HepG2 (cell line): ENCODE results near the gene SLC22A23. TPM values are rescaled to one million over a fixed set of nuclear protein-coding genes. Genes with fewer than 3 reads are reported as not detected.

Experiments
- BORCS8-MEF2B ChIP-seq: sonication (generic); formaldehyde crosslinking; IDR thresholded peaks from 2 replicates; pipeline ENCODE4 v1.8.0; 2022; ENCODE audit warnings: mild to moderate bottlenecking, missing genetic modification reagents
- CEBPB ChIP-seq: IDR thresholded peaks from 2 replicates; pipeline ENCODE4 v1.6.1; 2011; ENCODE audit warnings: low read depth, low read length, improper control_type of control experiment, borderline replicate concordance
- CENPT ChIP-seq: sonication (generic); formaldehyde crosslinking; IDR thresholded peaks from 2 replicates; pipeline ENCODE4 v1.8.0; 2022; ENCODE audit warnings: low read depth, mild to moderate bottlenecking, moderate library complexity, missing genetic modification reagents
- DNMT1 ChIP-seq: sonication (generic); formaldehyde crosslinking; IDR thresholded peaks from 2 replicates; pipeline ENCODE4 v1.5.1; 2020; ENCODE audit warnings: mild to moderate bottlenecking, missing genetic modification reagents
- HOXA3 ChIP-seq: sonication (generic); formaldehyde crosslinking; IDR thresholded peaks from 2 replicates; pipeline ENCODE4 v1.5.0; 2020; ENCODE audit warnings: missing genetic modification reagents
- MED1 ChIP-seq: sonication (generic); formaldehyde crosslinking; IDR thresholded peaks from 2 replicates; pipeline ENCODE4 v1.4.0; 2020; ENCODE audit warnings: missing genetic modification reagents
- NFE2L1 ChIP-seq: sonication (generic); formaldehyde crosslinking; IDR thresholded peaks from 2 replicates; pipeline ENCODE4 v1.4.0; 2020; ENCODE audit warnings: missing genetic modification reagents, mild to moderate bottlenecking, borderline replicate concordance
- NFE2L2 ChIP-seq: fragments of 150-350 bp; IDR thresholded peaks from 2 replicates; pipeline ENCODE4 v1.6.1; 2014; ENCODE audit warnings: low read length
- NFKBIZ ChIP-seq: IDR thresholded peaks from 2 replicates; pipeline ENCODE4 v1.6.1; 2018; ENCODE audit warnings: missing genetic modification reagents, missing compliant biosample characterization
- NR1H2 ChIP-seq: sonication (generic); formaldehyde crosslinking; IDR thresholded peaks from 2 replicates; pipeline ENCODE4 v1.8.1; 2022; ENCODE audit warnings: low read depth, missing genetic modification reagents, borderline replicate concordance
- SALL1 ChIP-seq: sonication (generic); formaldehyde crosslinking; IDR thresholded peaks from 2 replicates; pipeline ENCODE4 v1.8.0; 2022; ENCODE audit warnings: mild to moderate bottlenecking, missing genetic modification reagents
- SOX5 ChIP-seq: IDR thresholded peaks from 2 replicates; pipeline ENCODE4 v1.6.1; 2016; ENCODE audit warnings: borderline replicate concordance
- SRSF1 ChIP-seq: fragments of 200-400 bp; formaldehyde crosslinking; optimal IDR thresholded peaks from 2 replicates; pipeline ENCODE3; 2017; ENCODE audit warnings: mild to moderate bottlenecking, low read depth, low read length, moderate library complexity
- TCF7 ChIP-seq: sonication (generic); IDR thresholded peaks from 2 replicates; pipeline ENCODE4 v1.6.1; 2016; ENCODE audit warnings: antibody characterized with exemption, low read depth
- TGIF2 ChIP-seq: IDR thresholded peaks from 2 replicates; pipeline ENCODE4 v1.6.1; 2016; ENCODE audit warnings: control low read depth, missing compliant biosample characterization
- ZFP36L2 ChIP-seq: sonication (generic); formaldehyde crosslinking; IDR thresholded peaks from 2 replicates; pipeline ENCODE4 v1.4.0; 2020; ENCODE audit warnings: missing genetic modification reagents
- ZNF101 ChIP-seq: sonication (generic); formaldehyde crosslinking; IDR thresholded peaks from 2 replicates; pipeline ENCODE4 v1.4.0; 2020; ENCODE audit warnings: mild to moderate bottlenecking, low read depth, missing genetic modification reagents, borderline replicate concordance
- ZNF3 ChIP-seq: IDR thresholded peaks from 2 replicates; pipeline ENCODE4 v1.7.0; 2017; ENCODE audit warnings: inconsistent platforms
- ZNF768 ChIP-seq: sonication (generic); formaldehyde crosslinking; IDR thresholded peaks from 2 replicates; pipeline ENCODE4 v1.4.0; 2020; ENCODE audit warnings: missing genetic modification reagents
- polyA plus RNA-seq, 8 experiments: library from polyadenylated mRNA; depleted of rRNA in 3 of 8; stranded (reverse) in 7 of 8; unstranded in 1 of 8; fragments of >200 nt; fragmentation: Illumina TruSeq in 4 of 8; extraction: Trizol in 4 of 8; gene quantifications; 2 replicates each; pipeline versions ENCODE4 v1.2.1 to v1.2.3, GENCODE V29; 2011 to 2016; ENCODE audit warnings: low read depth in 4 of 8, missing spikeins in 1 of 8, mixed read lengths in 1 of 8; ENCODE audit not compliant: insufficient read depth in 1 of 8
- total RNA-seq, 5 experiments: library from RNA; depleted of rRNA; stranded (reverse); fragments of >200 nt; fragmentation: Illumina TruSeq; extraction: Trizol; gene quantifications; 2 replicates each; pipeline ENCODE4 v1.2.3, GENCODE V29; 2016; ENCODE audit warnings: low read depth in 1 of 5
- TF ChIP-seq, protein P1 (sequence below): sonication (generic); formaldehyde crosslinking; IDR thresholded peaks from 2 replicates; pipeline ENCODE4 v1.4.0; 2020; ENCODE audit warnings: mild to moderate bottlenecking, missing genetic modification reagents
- TF ChIP-seq, protein P2 (sequence below): sonication (generic); formaldehyde crosslinking; IDR thresholded peaks from 2 replicates; pipeline ENCODE4 v1.4.0; 2020; ENCODE audit warnings: mild to moderate bottlenecking, missing genetic modification reagents
- TF ChIP-seq, protein P3 (sequence below): sonication (generic); formaldehyde crosslinking; conservative IDR thresholded peaks from 2 replicates; pipeline ENCODE4 v1.4.0; 2020; ENCODE audit warnings: missing genetic modification reagents

Gene SLC22A23
- total and polyA plus RNA-seq, 2 of the 13 experiments (the other 11 are each of a cell fraction or from before 2014, with no cell fraction given) = 11.8 to 17.5 TPM

DNA sequence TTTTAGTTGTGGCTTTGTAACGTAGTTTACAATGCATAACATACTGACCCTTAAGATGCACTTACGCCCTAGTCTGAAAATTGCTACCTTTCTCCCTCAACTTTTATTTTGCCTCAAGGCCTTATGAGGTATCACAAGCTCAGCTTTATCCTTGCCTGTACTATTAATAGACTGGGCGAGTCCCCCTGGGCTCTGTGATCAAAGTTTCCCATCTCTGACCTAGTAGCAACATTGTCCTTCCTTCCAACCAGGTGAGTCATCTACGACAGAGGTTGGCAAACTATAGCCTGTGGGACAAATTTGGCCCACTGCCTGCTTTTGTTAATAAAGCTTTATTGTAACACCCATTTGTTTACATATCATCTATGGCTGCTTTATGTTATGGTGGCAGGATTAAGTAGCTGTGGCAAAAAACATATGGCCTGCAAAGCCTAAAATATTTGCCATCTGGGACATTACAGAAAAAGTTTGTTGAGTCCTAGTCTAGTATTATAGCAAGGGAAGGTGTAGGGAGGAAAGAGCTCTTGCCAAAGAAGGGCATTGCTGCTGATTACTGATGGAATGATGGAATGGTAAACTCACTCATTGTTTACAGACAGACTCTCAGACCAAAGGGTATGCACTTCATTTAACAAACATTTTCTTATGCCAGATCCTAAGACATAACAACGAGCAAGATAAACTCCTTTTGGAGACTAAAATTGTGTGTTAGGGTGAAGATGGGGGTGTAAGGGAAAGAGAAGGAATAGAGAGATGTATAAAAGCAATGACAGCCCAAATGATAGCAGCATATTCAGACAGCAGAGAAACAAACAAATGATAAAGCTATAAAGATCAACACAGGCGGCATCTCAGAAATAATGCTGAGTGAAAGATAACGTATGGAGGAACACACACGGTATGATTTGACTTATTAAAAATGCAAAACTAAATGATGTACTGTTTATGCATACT, 74.2 kb downstream of the SLC22A23 start (continued):
- TF ChIP-seq, protein P1, sequence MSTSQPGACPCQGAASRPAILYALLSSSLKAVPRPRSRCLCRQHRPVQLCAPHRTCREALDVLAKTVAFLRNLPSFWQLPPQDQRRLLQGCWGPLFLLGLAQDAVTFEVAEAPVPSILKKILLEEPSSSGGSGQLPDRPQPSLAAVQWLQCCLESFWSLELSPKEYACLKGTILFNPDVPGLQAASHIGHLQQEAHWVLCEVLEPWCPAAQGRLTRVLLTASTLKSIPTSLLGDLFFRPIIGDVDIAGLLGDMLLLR = no peak
- TF ChIP-seq MED1 (peak; percentile 92), SRSF1 (no peak), CENPT (CRISPR knock-in tag) (no peak), NR1H2 (CRISPR knock-in tag) (no peak), DNMT1 (CRISPR knock-in tag) (no peak), SALL1 (peak; percentile 31; the same call in 1 of the 2 replicates), NFE2L2 (no peak), ZNF768 (CRISPR knock-in tag) (no peak), BORCS8-MEF2B (no peak), NFE2L1 (CRISPR knock-in tag) (no peak), TGIF2 (peak; percentile 58; the same call in 1 of the 2 replicates), ZNF101 (CRISPR knock-in tag) (no peak), TCF7 (peak; percentile 53; the same call in 1 of the 2 replicates), ZNF3 (CRISPR knock-in tag) (no peak), SOX5 (CRISPR knock-in tag) (peak; percentile 86), HOXA3 (CRISPR knock-in tag) (no peak), CEBPB (peak; percentile 35; the same call in 1 of the 2 replicates), ZFP36L2 (CRISPR knock-in tag) (no peak), NFKBIZ (0 out of 2 replicates have a peak, but pooled peaks have one; percentile 44)
- TF ChIP-seq, protein P2, sequence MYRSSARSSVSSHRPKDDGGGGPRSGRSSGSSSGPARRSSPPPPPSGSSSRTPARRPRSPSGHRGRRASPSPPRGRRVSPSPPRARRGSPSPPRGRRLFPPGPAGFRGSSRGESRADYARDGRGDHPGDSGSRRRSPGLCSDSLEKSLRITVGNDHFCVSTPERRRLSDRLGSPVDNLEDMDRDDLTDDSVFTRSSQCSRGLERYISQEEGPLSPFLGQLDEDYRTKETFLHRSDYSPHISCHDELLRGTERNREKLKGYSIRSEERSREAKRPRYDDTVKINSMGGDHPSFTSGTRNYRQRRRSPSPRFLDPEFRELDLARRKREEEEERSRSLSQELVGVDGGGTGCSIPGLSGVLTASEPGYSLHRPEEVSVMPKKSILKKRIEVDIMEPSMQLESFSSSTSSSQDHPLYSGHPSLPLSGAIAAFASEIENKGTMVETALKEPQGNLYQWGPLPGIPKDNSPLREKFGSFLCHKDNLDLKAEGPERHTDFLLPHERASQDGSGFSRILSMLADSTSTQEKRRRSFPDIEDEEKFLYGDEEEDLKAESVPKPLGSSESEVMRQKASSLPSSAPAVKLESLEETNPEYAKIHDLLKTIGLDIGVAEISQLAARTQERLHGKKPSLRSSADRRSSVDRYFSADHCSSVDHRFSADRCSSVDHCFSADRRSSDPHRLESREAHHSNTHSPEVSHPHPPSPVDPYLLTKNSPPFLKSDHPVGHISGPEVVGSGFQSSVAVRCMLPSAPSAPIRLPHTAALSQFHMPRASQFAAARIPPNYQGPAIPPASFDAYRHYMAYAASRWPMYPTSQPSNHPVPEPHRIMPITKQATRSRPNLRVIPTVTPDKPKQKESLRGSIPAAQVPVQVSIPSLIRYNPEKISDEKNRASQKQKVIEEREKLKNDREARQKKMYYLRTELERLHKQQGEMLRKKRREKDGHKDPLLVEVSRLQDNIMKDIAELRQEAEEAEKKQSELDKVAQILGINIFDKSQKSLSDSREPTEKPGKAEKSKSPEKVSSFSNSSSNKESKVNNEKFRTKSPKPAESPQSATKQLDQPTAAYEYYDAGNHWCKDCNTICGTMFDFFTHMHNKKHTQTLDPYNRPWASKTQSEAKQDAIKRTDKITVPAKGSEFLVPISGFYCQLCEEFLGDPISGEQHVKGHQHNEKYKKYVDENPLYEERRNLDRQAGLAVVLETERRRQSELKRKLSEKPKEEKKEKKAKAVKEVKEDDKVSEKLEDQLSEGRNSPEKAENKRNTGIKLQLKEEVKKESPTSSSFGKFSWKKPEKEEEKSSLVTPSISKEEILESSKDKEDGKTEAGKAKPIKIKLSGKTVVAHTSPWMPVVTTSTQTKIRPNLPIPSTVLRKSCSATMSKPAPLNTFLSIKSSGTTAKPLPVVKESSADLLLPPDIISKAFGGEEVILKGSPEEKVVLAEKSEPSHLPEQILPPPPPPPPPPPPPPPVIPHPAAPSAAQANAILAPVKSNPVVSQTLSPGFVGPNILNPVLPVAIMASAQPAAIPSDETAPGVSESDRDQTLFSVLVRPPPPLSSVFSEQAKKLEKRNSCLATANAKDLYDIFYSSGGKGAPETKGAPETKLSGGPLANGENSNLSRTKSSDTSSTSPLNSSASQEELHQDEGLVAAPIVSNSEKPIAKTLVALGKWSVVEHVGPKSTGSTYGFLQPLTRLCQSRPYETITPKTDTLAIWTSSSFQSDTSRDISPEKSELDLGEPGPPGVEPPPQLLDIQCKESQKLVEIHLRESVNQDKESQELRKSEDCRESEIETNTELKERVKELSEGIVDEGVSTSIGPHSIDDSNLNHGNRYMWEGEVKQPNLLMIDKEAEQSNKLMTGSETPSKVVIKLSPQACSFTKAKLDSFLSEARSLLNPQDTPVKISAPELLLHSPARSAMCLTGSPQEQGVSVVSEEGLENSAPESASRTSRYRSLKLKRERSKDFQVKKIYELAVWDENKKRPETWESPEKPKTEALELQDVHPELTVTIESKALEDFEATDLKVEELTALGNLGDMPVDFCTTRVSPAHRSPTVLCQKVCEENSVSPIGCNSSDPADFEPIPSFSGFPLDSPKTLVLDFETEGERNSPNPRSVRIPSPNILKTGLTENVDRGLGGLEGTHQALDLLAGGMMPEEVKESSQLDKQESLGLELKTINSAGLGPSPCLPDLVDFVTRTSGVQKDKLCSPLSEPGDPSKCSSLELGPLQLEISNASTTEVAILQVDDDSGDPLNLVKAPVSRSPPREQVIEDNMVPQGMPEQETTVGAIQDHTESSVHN = no peak
- TF ChIP-seq, protein P3, sequence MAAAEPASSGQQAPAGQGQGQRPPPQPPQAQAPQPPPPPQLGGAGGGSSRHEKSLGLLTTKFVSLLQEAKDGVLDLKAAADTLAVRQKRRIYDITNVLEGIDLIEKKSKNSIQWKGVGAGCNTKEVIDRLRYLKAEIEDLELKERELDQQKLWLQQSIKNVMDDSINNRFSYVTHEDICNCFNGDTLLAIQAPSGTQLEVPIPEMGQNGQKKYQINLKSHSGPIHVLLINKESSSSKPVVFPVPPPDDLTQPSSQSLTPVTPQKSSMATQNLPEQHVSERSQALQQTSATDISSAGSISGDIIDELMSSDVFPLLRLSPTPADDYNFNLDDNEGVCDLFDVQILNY = no peak
